Amniotic epithelial cell (primary cell): ENCODE results near the gene CLDN24.

ENCODE experiments used
- DNase-seq: peaks from one replicate; pipeline ENCODE4 v3.0.0-alpha.2; 2010; ENCODE audit warnings: low read depth

The CLDN24 gene

DNA sequence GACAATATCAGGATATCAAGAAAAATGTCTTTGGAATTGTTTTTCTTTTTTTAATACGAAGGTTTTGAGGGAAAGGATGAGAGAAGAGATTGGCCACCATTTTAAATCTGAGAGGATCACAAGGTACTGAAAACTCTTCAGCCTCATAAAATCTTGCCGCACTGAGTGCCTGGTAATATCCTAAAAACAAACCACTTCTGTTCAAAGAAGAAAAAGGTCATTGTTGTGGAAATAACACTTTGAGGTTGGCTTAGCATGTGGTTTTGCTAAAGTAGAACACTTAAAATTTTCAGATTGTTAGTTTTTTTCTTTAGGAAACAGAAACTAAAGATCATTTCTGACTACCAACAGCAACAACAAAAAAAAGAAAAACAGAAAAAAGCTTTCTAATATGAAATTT, 1.1 kb downstream of the CLDN24 start:
- DNase-seq, result no peak

DNA sequence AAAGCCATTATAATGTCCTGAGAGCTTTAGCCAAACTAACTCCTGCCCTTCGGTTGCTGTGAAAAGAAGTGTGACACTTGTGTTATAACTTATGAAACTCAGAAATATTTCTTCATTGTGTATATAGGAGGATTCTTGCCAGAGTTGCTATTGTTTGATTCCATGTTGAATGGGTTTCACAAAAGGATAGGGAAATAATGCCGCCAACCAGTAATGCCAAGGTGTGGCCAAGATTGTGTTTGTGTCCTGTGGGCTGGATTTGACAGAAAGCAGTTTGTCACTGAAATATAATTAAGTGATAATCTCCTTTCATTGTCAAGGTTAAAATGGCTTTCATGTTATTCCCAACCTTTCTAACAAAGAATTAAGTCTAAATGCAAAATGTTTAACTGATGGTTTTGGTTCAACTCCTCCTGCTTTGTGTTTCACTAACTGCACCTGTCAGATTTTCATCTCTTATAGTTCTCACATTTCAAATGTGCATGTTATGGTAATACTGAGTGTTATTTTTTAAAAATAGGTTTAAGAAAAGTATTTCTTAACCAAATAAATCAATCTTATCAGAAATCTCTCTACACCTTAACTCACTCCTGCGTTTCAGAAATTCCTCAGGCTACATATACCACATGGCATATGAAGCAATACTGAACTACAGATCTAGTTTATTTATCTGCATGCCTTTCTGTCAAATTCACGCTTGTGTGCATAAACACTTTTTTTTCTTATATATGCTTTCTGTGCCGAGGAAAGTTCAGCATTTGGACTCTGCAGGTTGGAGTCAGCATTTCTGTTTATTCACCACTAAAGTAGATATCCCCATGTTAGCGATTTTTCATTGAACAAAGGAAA, 1.8 kb downstream of the CLDN24 start, which contains the start of gene CLDN22:
Gene CLDN22, minus strand, starts transcription at position 66 of the 849 bp plus-strand sequence. Its CDS starts 58 bp downstream, at position 8.
- peak; percentile 77 for DNase-seq

GRCh38 chr4:183318656-183319055, 3.6 kb downstream of the CLDN24 start:
- no peak for DNase-seq

DNA sequence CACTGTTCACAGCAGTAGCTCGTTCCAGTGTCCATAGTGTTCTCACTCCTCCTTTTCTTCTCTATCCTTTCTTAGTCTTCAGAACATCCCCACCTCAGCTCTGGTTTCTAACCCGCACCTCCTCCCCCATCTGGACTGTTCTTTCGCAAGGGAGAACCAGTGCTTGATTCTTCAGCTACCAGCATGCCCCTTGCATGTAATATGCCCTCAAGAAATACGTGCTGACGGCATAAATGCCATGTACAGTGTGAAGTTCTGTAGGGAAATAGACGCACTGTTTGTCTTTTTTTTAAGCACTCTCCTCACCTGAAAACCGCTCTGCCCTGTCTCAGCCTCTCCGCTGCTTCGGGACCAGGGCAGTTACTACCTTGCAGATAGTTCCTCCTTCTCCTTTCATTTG, 7.4 kb downstream of the CLDN24 start:
- DNase-seq, result no peak

GRCh38 chr4:183314336-183314735, 7.9 kb downstream of the CLDN24 start:
- no peak for DNase-seq

- DNase-seq, result no peak
Observed at GRCh38 chr4:183312841-183313240, 9.4 kb downstream of the CLDN24 start.

DNA sequence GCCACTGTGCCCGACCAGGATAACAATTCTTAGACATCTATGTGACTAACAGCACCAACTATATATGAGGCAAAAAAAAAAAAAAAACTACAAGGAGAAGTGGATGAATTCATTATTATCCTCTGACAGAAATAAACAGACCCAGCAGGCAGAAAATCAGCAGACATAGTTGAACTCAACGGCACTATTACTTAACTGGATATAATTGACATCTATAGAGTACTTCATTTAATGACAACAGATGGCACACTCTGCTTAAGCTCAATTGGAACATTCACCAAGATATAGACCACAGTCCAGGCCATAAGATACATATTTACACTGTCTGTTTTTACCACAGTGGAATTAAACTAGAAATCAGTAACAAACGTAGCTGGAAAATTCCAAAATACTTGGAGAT, 15.4 kb downstream of the CLDN24 start:
- no peak for DNase-seq

GRCh38 chr4:183304538-183304937, 17.7 kb downstream of the CLDN24 start:
- DNase-seq, result no peak

- DNase-seq, result no peak
Observed at GRCh38 chr4:183304067-183304466, 18.2 kb downstream of the CLDN24 start.

DNA sequence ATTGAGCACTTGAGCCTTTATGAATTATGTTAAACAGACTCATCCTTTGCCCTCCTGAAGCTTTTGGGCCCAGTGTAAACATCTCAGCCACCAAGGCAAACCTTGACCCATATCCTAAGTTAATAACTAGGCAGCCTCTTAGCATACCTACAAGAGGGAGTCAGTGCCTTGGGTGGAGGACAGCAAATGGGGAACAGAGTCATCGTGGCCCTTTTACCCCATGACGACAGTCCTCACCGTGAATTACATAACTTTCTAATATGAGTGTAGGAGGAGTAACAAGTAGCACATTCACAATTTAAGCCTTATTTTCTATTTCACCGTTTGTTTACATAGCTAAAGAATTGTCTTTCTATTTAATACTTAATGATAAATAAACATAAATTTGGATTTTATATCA, 18.9 kb downstream of the CLDN24 start:
- no peak for DNase-seq

- no peak for DNase-seq
Observed at GRCh38 chr4:183300655-183301054, 21.6 kb downstream of the CLDN24 start.

DNA sequence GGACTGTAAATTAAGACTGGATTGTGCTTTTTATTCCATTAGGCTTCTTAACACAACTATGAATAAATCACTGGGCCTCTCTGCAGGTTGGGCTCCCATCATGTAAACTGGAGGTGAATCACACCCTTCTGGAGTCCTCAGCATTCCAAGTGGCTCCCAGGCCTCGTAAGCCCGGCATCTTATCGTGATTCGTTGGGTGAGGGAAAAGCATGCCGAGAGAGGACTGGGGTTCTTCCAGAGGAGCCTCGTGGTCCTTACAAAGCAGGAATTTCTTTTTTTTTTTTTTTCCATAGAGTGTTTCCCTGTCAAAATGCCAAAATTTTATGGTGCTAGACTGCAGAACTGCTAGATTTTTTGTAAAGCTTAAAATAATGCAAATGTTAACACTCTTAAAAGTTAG, 22.2 kb downstream of the CLDN24 start:
- peak; percentile 84 for DNase-seq

DNA sequence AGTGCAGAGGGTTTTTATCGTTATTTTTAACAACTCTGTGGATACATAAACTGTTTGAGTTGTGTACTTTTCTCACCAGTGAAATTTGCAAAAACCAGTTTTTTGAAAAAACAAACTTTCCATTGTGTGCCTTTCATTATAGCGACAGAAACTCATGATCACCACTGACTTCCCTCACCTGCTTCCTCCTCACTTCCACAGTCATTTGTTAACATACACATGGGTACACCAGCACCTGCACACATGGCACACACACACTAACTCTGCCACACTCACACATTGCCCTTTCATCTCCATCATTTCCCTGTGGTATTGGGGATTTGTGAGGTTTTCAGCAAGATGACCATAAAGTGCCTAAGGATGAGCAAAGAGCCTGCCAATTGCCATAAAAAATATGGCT, 22.8 kb downstream of the CLDN24 start:
- no peak for DNase-seq

DNA sequence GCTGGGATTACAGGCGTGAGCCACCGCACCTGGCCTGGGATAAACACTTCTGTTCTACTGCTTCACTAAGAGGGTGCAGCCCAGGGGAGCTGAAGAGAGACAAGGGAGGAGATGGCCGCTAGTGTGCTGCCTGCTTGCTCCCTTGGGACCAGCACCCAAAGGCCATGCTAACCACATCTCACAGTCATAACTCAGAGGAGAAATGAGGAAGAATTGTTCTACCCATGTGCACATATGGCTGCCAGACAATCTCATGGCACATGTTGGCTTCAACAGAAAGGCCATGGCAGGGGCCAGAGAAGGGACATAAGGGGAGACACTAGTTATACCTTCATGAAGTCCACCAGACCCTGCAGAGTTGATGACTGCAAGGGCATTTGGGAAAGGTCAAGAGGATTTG, 24.6 kb downstream of the CLDN24 start:
- no peak for DNase-seq

- DNase-seq, result no peak
Observed at GRCh38 chr4:183295711-183296110, 26.5 kb downstream of the CLDN24 start.

DNA sequence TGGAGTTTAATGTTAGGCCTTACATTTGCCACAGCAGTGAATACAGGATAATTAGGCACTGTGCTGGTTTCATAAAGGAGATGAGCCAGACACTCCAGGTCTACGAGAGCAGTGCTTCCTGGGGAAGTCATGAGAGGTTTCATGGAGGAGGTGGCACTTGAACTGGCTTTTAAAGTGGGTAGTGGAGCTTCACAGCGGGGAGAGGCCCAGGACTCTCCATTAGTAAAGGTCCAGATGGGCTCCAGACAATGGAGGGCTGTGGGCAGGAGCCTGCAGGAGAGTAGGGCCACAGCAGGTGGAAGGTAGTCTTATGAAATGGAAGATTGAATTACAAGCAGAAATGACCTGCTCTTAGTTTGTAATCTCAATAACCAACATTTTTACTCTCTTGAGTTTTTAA, 31.2 kb downstream of the CLDN24 start:
- DNase-seq, result no peak

- no peak for DNase-seq
Observed at GRCh38 chr4:183289688-183290087, 32.5 kb downstream of the CLDN24 start.

GRCh38 chr4:183288955-183289354, 33.3 kb downstream of the CLDN24 start:
- DNase-seq, result no peak

GRCh38 chr4:183287677-183288076, 34.5 kb downstream of the CLDN24 start:
- DNase-seq, result no peak

GRCh38 chr4:183287309-183287659, 34.9 kb downstream of the CLDN24 start:
- no peak for DNase-seq

- DNase-seq, result no peak
Observed at GRCh38 chr4:183286590-183287308, 35.5 kb downstream of the CLDN24 start.

GRCh38 chr4:183285886-183286285, 36.3 kb downstream of the CLDN24 start:
- DNase-seq, result no peak

GRCh38 chr4:183284965-183285364, 37.3 kb downstream of the CLDN24 start:
- peak; percentile 44 for DNase-seq
